K562 (cell line): Measurements from ENCODE around the gene APOC1. TPM values are rescaled to one million over a fixed set of nuclear protein-coding genes. Genes with fewer than 3 reads are reported as not detected.

Experiments used
- ATF3 ChIP-seq, 2 experiments: fragments of 450-650 bp in 1 of 2; sonication (generic) in 1 of 2; formaldehyde crosslinking in 1 of 2; IDR thresholded peaks in 1 of 2; conservative IDR thresholded peaks in 1 of 2; 2 replicates each; pipeline versions ENCODE4 v1.6.1 to v1.8.1; 2016 to 2023; ENCODE audit warnings: mild to moderate bottlenecking in 2 of 2, moderate library complexity in 2 of 2, inconsistent platforms in 1 of 2, missing genetic modification reagents in 1 of 2
- BCL6 ChIP-seq: fragments of 250-450 bp; sonication (Bioruptor Pico); IDR thresholded peaks from 2 replicates; pipeline ENCODE4 v1.4.0; 2020
- BRF1 ChIP-seq: IDR thresholded peaks from 3 replicates; pipeline ENCODE4 v1.6.1; 2011; ENCODE audit warnings: borderline replicate concordance, mild to moderate bottlenecking; ENCODE audit not compliant: insufficient read length; ENCODE audit errors: extremely low read depth
- CAMTA2 ChIP-seq: fragments of 250-450 bp; sonication (Bioruptor Pico); conservative IDR thresholded peaks from 2 replicates; pipeline ENCODE4 v1.5.1; 2022
- CXXC5 ChIP-seq: fragments of 250-450 bp; sonication (Bioruptor Pico); IDR thresholded peaks from 2 replicates; pipeline ENCODE4 v1.8.0; 2022; ENCODE audit warnings: inconsistent platforms, mild to moderate bottlenecking, moderate library complexity
- LARP7 ChIP-seq: fragments of 450-650 bp; IDR thresholded peaks from 2 replicates; pipeline ENCODE4 v1.6.1; 2016
- MTA2 ChIP-seq: fragments of 450-650 bp; IDR thresholded peaks from 2 replicates; pipeline ENCODE4 v1.6.1; 2016; ENCODE audit warnings: low read depth
- SETDB1 ChIP-seq: IDR thresholded peaks from one replicate; pipeline ENCODE4 v1.6.1; 2012; ENCODE audit warnings: low read length, control low read depth, inconsistent platforms
- SRSF3 ChIP-seq: fragments of 200-400 bp; formaldehyde crosslinking; IDR thresholded peaks from 2 replicates; pipeline ENCODE4 v1.6.1; 2016; ENCODE audit warnings: mild to moderate bottlenecking, low read length, moderate library complexity; ENCODE audit not compliant: insufficient read depth
- STAT6 ChIP-seq: sonication (generic); formaldehyde crosslinking; IDR thresholded peaks from 2 replicates; pipeline ENCODE4 v1.8.1; 2023; ENCODE audit warnings: mild to moderate bottlenecking, missing genetic modification reagents
- TAF1 ChIP-seq: IDR thresholded peaks from 2 replicates; pipeline ENCODE4 v1.6.1; 2011; ENCODE audit warnings: mild to moderate bottlenecking, low read length, moderate library complexity; ENCODE audit not compliant: insufficient read depth, control insufficient read depth, severe bottlenecking; ENCODE audit errors: extremely low read depth
- TOE1 ChIP-seq, 2 experiments: fragments of 450-650 bp in 1 of 2; sonication (generic) in 1 of 2; formaldehyde crosslinking in 1 of 2; IDR thresholded peaks; 2 replicates each; pipeline versions ENCODE4 v1.7.1 to v1.8.0; 2016 to 2022; ENCODE audit warnings: borderline replicate concordance in 2 of 2, mild to moderate bottlenecking in 2 of 2, antibody characterized with exemption in 1 of 2, inconsistent platforms in 1 of 2, low read depth in 1 of 2, missing genetic modification reagents in 1 of 2, moderate library complexity in 1 of 2
- ZFX ChIP-seq: sonication (generic); formaldehyde crosslinking; IDR thresholded peaks from 2 replicates; pipeline ENCODE4 v1.8.0; 2022; ENCODE audit warnings: mild to moderate bottlenecking, missing genetic modification reagents, moderate library complexity
- ZNF561 ChIP-seq: fragments of 450-650 bp; formaldehyde crosslinking; conservative IDR thresholded peaks from 2 replicates; pipeline ENCODE4 v1.4.0; 2020; ENCODE audit warnings: mild to moderate bottlenecking, moderate library complexity
- ZNF583 ChIP-seq: fragments of 250-450 bp; sonication (Bioruptor Pico); IDR thresholded peaks from 2 replicates; pipeline ENCODE4 v1.4.0; 2020
- ZNF778 ChIP-seq: fragments of 450-650 bp; formaldehyde crosslinking; IDR thresholded peaks from 2 replicates; pipeline ENCODE4 v1.4.0; 2020; ENCODE audit warnings: mild to moderate bottlenecking, moderate library complexity
- polyA plus RNA-seq, 8 experiments: library from polyadenylated mRNA; depleted of rRNA in 4 of 8; stranded (reverse) in 5 of 8; unstranded in 3 of 8; fragments of >200 nt; fragmentation: Nextera tagmentation in 2 of 8; fragmentation: Illumina TruSeq in 1 of 8; extraction: Ambion mirVana in 2 of 8; extraction: Trizol in 1 of 8; gene quantifications; 2 replicates each; pipeline versions ENCODE4 v1.2.1 to v1.2.3, GENCODE V29; 2011 to 2014; ENCODE audit warnings: inconsistent platforms in 1 of 8, missing spikeins in 1 of 8
- total RNA-seq, 7 experiments: library from RNA; depleted of rRNA in 6 of 7; stranded (reverse); fragments of >200 nt in 6 of 7; fragmentation: Illumina TruSeq in 2 of 7; extraction: Trizol in 2 of 7; gene quantifications; 2 replicates each; pipeline versions ENCODE4 v1.2.1 to v1.2.3, GENCODE V29; 2011 to 2021; ENCODE audit warnings: low replicate concordance in 1 of 7
- TF ChIP-seq, protein P1 (sequence below): sonication (generic); formaldehyde crosslinking; IDR thresholded peaks from 2 replicates; pipeline ENCODE4 v1.5.0; 2020; ENCODE audit warnings: missing genetic modification reagents
- TF ChIP-seq, protein P2 (sequence below): fragments of 450-650 bp; IDR thresholded peaks from 2 replicates; pipeline ENCODE4 v1.6.1; 2016; ENCODE audit warnings: low read depth, mild to moderate bottlenecking, moderate library complexity
- TF ChIP-seq, protein P3 (sequence below): sonication (generic); formaldehyde crosslinking; IDR thresholded peaks from 2 replicates; pipeline ENCODE4 v1.9.0; 2022; ENCODE audit warnings: mild to moderate bottlenecking, missing genetic modification reagents
- TF ChIP-seq, protein P4 (sequence below): sonication (generic); formaldehyde crosslinking; IDR thresholded peaks from 2 replicates; pipeline ENCODE4 v1.8.1; 2023; ENCODE audit warnings: mild to moderate bottlenecking, missing genetic modification reagents

Gene APOC1
- total and polyA plus RNA-seq, 9 of the 15 experiments (the other 6 are each of a cell fraction or from before 2014, with no cell fraction given): 115 to 408 (median 220) TPM

DNA sequence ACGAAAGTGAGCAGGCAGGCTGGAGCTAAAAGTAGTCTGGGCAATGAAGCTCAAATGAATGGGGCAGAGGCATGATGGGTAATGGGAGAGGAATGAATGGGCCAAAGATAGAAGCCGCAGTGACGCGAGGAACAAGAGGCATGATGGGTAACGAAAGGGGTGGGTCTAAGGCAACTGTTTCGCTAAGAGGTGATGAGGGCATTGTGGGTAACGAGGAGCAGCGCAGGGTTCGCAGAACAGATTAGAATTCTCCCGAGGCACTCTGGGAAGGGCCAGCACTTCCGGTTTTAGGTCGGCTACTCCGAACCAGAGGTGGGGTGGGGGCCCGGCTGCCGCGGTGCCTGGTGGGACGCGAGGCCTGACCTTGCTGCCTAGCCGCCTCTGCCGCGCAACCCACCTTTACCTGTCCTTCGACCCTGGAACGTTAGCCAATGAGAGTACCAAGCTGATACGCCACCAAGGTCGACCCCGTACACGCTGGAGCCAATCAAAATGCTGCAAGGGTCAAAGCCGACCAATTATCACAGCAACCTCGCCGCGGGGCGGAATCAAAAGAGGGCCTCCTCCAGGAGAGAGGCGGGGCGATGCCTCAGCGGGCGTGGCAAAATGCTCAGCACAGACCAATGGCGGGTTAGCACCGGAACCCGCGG is 23.9 kb upstream of the APOC1 start (continued):
- TF ChIP-seq ZNF561: no peak
- no peak for TF ChIP-seq ATF3 (IDR thresholded peaks at IDR 0.05)
- TF ChIP-seq ATF3 (CRISPR knock-in tag; conservative IDR thresholded peaks at IDR 0.05): no peak; the same call in 1 of the 2 replicates
- TF ChIP-seq MTA2: peak; percentile 61
- peak; percentile 6; the same call in 1 of the 2 replicates for TF ChIP-seq TOE1 (IDR thresholded peaks at IDR 0.05; ENCODE audit: borderline replicate concordance)
- no peak for TF ChIP-seq TOE1 (CRISPR knock-in tag; IDR thresholded peaks at IDR 0.05; ENCODE audit: borderline replicate concordance, low read depth)
- TF ChIP-seq, protein P1, sequence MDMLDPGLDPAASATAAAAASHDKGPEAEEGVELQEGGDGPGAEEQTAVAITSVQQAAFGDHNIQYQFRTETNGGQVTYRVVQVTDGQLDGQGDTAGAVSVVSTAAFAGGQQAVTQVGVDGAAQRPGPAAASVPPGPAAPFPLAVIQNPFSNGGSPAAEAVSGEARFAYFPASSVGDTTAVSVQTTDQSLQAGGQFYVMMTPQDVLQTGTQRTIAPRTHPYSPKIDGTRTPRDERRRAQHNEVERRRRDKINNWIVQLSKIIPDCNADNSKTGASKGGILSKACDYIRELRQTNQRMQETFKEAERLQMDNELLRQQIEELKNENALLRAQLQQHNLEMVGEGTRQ (CRISPR knock-in tag): no peak
- TF ChIP-seq, protein P2, sequence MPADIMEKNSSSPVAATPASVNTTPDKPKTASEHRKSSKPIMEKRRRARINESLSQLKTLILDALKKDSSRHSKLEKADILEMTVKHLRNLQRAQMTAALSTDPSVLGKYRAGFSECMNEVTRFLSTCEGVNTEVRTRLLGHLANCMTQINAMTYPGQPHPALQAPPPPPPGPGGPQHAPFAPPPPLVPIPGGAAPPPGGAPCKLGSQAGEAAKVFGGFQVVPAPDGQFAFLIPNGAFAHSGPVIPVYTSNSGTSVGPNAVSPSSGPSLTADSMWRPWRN: no peak
- TF ChIP-seq CXXC5 (CRISPR knock-in tag): peak; percentile 83
- TF ChIP-seq, protein P3, sequence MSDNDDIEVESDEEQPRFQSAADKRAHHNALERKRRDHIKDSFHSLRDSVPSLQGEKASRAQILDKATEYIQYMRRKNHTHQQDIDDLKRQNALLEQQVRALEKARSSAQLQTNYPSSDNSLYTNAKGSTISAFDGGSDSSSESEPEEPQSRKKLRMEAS (CRISPR knock-in tag): 0 out of 2 replicates have a peak, but pooled peaks have one; percentile 14
- no peak for TF ChIP-seq LARP7
- 0 out of 2 replicates have a peak, but pooled peaks have one; percentile 46 for TF ChIP-seq STAT6 (CRISPR knock-in tag)
- TF ChIP-seq SETDB1: peak; percentile 98
- TF ChIP-seq ZNF583 (CRISPR knock-in tag): no peak
- TF ChIP-seq, protein P4, sequence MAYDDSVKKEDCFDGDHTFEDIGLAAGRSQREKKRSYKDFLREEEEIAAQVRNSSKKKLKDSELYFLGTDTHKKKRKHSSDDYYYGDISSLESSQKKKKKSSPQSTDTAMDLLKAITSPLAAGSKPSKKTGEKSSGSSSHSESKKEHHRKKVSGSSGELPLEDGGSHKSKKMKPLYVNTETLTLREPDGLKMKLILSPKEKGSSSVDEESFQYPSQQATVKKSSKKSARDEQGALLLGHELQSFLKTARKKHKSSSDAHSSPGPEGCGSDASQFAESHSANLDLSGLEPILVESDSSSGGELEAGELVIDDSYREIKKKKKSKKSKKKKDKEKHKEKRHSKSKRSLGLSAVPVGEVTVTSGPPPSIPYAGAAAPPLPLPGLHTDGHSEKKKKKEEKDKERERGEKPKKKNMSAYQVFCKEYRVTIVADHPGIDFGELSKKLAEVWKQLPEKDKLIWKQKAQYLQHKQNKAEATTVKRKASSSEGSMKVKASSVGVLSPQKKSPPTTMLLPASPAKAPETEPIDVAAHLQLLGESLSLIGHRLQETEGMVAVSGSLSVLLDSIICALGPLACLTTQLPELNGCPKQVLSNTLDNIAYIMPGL (CRISPR knock-in tag): no peak
- no peak for TF ChIP-seq BCL6 (CRISPR knock-in tag)
- TF ChIP-seq BRF1: no peak
- peak; percentile 30; the same call in 1 of the 2 replicates for TF ChIP-seq ZFX (CRISPR knock-in tag)
- no peak for TF ChIP-seq CAMTA2 (CRISPR knock-in tag)
- no peak for TF ChIP-seq SRSF3
- peak; percentile 82 for TF ChIP-seq TAF1
- no peak for TF ChIP-seq ZNF778 (CRISPR knock-in tag)
